Measurements from ENCODE around the gene CDK6. TPM values are rescaled to one million over a fixed set of nuclear protein-coding genes. Genes with fewer than 3 reads are reported as not detected.

Gene CDK6
- total RNA-seq, 6 experiments from 2014 or later = 6.9 to 23.7 (median 17.0) TPM

GRCh38 chr7:92731335-92732063 is 104.9 kb downstream of the CDK6 start:
- ATAC-seq (peak in 3 of 4 donors; percentile 10 to 54 (median 44)), DNase-seq (no peak)
- TF ChIP-seq POLR2A (IDR thresholded peaks at IDR 0.05) = no peak
- no peak for TF ChIP-seq CTCF (IDR thresholded peaks at IDR 0.05)
- H3K9me3 ChIP-seq = no peaks in the 10 kb centered on the region
- H3K4me3 ChIP-seq = no peak overlapping the region
- no peak overlapping the region for H3K27ac ChIP-seq
- no peaks in the 10 kb centered on the region for H3K4me1 ChIP-seq
- intact Hi-C loops (cut with DNase I) = no loop called here
- H3K27me3 ChIP-seq = no peaks in the 10 kb centered on the region
- WGBS (ENCODE audit: insufficient coverage, low coverage, low lambda C conversion rate, missing lambda C conversion rate) = no CpG with 5 or more reads among the region's 2 CpGs
- no peaks in the 10 kb centered on the region for H3K36me3 ChIP-seq

- TF ChIP-seq POLR2A (IDR thresholded peaks at IDR 0.05) (no peak), CTCF (IDR thresholded peaks at IDR 0.05) (no peak)
- DNase-seq = no peak
- Histone ChIP-seq H3K27me3 (no peaks in the 10 kb centered on the region), H3K9me3 (no peaks in the 10 kb centered on the region), H3K4me1 (no peaks in the 10 kb centered on the region), H3K27ac (no peak overlapping the region), H3K4me3 (no peak overlapping the region), H3K36me3 (no peaks in the 10 kb centered on the region)
- intact Hi-C loops (cut with DNase I) = no loop called here
- WGBS (ENCODE audit: insufficient coverage, low coverage, low lambda C conversion rate, missing lambda C conversion rate) = 83% methylated on average over 3 of the region's 3 CpGs
- ATAC-seq = no peak
Observed at GRCh38 chr7:92730808-92731207, 105.6 kb downstream of the CDK6 start.

- Histone ChIP-seq H3K27me3 (no peaks in the 10 kb centered on the region), H3K36me3 (peaks cover 0 to 6% (median 0%) of the 10 kb centered on the region in 4 donors), H3K4me1 (no peaks in the 10 kb centered on the region), H3K9me3 (no peaks in the 10 kb centered on the region), H3K4me3 (no peak overlapping the region), H3K27ac (no peak overlapping the region)
- intact Hi-C loops (cut with DNase I) = no loop called here
- ATAC-seq (no peak), DNase-seq (no peak)
- 89% methylated on average over 2 of the region's 2 CpGs for WGBS (ENCODE audit: insufficient coverage, low coverage, low lambda C conversion rate, missing lambda C conversion rate)
- TF ChIP-seq POLR2A (IDR thresholded peaks at IDR 0.05) (no peak), CTCF (IDR thresholded peaks at IDR 0.05) (no peak)
Observed at GRCh38 chr7:92729751-92730150, 106.6 kb downstream of the CDK6 start.

GRCh38 chr7:92729172-92729571 is 107.2 kb downstream of the CDK6 start:
- TF ChIP-seq POLR2A (IDR thresholded peaks at IDR 0.05) (no peak), CTCF (IDR thresholded peaks at IDR 0.05) (no peak)
- Histone ChIP-seq H3K9me3 (no peaks in the 10 kb centered on the region), H3K36me3 (peaks cover 0 to 7% (median 0%) of the 10 kb centered on the region in 4 donors), H3K4me1 (no peaks in the 10 kb centered on the region), H3K27ac (no peak overlapping the region), H3K4me3 (no peak overlapping the region), H3K27me3 (no peaks in the 10 kb centered on the region)
- WGBS (ENCODE audit: insufficient coverage, low coverage, low lambda C conversion rate, missing lambda C conversion rate) = 89% methylated on average over 7 of the region's 7 CpGs
- intact Hi-C loops (cut with DNase I) = no loop called here
- ATAC-seq = no peak
- no peak for DNase-seq

All from right lobe of liver (tissue), 6 donors.